IPS DF 4.7 (cell line): Measurements from ENCODE around the gene GJA5.
A peak's percentile ranks its signal among the peaks of the same experiment; 100 is the strongest.

ENCODE experiments used
- DNase-seq: peaks from one replicate; pipeline ENCODE4 v3.0.0-alpha.2; 2013; ENCODE audit warnings: low spot score; ENCODE audit errors: extremely low read depth

GJA5 gene

GRCh38 chr1:147760481-147761260 lies at the start of gene GJA5:
Gene GJA5 (minus strand): TSS chr1:147760602. CDS start chr1:147759238, 1,364 bp downstream.
- no peak for DNase-seq

- no peak for DNase-seq
Observed at GRCh38 chr1:147809236-147809635, 48.8 kb upstream of the GJA5 start.

DNA sequence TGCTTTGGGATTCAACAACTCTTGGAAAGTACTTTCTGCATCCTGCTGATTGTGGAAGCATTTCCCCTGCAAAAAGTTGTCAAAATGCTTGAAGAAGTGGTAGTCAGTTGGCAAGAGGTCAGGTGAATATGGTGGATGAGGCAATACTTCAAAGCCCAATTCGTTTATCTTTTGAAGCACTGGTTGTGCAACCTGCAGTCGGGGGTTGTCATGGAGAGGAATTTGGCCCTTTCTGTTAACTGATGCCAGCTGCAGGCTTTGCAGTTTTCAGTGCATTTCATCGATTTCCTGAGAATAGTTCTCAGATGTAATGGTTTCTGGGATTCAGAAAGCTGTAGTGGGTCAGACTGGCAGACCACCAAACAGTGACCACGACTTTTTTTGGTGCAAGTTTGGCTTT lies 47.6 kb upstream of the GJA5 start:
- DNase-seq, result no peak

DNA sequence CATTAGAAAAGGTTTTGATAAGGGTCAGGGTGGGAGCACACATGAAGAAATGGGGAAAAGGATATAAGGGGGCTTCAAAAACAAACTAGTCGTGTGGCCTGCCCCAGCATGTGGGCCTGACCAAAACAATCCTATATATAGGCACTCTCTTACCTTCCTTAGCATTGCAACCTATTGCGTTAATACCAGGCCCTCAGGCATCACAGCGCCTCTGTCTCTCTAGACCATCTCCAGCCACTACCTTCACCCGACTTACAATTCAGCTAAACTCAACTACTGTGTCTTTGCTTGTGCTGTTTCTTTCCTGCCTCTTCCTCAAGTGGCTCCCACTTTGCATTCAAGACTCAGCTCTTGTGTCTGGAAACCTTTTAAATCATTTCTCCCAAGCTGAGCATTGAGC lies 47.0 kb upstream of the GJA5 start:
- DNase-seq, result no peak

DNA sequence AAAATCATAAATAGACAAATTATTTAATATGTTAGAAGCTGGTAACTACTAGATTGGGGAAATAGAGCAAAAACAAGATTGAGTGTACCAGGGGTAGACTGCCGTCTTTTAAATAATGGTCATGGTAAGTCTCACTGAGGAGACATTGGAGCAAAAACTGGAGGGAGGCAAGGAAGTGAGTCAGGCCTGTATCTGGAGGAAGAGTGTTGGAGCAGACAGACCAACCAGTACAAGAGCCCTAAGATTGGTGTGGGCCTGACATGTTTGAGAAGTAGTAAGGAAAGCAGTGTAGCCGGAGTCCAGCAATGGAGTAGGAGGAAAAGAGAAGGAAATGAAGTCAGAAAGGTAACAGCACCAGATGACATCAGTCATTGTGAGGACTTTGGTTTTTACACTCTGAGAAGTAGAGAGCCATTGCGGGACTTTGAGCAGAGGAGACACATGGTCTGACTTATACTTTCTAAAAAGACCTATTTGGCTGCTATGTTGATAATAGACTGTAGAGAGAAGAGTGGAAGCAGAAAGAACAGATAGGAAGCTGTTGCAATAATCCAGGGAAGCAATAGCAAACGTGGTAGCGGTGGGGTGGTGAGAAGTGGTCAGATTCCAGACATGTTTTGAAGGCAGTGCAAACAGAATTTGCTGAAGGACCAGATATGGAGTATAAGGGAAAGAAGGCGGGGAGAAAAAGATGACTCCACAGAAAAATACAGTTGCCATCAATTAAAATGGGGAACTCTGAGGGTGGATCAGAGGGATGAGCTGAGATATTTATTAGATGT lies 44.7 kb upstream of the GJA5 start:
- DNase-seq, result no peak

DNA sequence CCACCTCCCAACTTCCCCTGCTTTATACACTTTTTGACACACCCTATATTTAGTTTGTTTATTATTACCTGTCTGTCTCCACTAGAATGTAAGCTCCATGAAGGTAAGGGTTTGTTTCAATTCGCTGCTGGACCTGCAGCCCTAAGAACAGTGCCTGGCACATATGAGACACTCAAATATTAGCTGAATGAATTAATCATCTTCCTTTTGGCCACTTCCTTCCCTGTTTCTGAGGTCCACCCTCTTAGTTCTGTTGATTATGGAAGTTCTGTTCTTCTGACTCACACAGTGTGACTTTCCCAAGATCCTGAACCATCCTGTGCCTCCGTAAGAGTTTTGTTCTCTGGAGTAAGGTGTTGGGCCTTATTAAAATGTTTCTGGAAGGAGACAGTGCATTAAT lies 40.4 kb upstream of the GJA5 start:
- DNase-seq, result no peak

DNA sequence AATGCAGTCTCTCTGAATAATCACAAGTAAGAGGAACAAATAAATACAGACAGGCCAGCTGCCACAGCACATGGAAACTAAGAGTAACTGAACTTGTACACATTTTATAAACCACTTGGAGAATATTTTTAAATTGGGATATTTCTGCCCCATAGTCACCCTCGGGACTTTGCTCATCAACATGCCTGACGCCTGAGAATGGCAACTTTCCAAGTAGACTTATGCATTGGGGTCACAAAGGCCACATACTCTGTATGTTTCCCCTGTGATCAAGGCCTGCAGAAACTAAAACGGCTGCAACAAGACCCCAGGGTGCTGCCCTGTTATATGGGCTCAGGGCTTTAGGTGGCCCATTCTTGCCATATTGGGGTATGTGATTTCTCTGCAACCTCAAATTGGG lies 38.3 kb upstream of the GJA5 start:
- no peak for DNase-seq

DNA sequence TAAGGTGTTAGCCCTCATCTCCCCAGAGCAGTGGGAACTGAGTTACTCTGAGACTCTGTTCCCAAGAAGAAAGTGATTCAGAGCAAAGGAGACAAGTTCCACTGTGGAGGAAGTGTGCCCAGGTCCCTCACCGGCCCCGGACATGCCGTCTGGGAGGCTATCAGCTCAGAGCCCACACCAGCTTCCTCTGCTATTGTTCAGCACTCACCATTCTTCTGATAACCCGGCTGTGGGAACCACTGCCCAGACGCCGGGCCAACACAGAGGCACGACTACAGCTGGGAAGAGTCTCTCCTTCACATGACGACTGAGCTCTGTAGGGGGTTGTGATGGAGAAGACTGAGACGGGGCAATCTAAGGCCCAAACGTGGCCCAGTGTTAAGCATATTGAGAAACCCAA lies 34.2 kb upstream of the GJA5 start:
- DNase-seq, result no peak

DNA sequence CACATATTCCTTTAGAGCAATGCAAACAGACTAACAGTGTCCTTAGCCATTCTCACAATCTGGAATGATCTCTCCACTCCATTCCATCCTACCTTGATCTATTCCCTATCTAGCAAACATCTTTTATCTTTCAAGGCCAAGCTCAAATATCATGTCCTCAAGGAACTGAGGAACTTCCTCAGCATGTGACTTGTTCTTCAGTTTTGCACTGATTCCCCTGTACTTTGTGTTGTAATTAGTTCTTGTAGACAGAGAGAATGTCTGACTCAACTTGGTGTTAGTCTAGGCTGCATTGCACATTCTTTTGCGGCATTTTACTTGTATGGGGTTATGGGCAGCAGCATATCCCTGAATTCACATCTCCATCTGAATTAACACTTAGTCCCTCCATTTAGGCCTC lies 31.5 kb upstream of the GJA5 start:
- DNase-seq, result no peak

- DNase-seq, result no peak
Observed at GRCh38 chr1:147787765-147788164, 27.4 kb upstream of the GJA5 start.

DNA sequence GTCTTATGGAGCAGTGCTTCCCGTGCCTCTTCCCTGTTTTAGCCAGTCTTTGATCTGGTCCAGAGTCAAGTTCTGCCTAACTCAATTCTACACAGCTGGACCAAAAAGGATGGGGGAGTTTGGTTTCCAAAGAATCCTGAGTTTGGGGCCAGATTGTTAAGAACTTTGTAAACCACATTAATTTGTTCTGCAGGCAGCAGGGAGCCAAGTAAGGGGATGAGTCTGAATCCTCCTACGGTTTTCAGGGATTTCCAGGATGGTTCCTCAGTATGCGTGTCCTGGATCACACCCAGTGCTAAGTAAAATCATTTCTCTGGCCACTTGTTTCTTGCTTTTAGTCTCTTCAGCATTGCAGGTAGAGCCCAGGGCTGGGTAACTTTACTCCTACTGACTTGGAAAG lies 26.1 kb upstream of the GJA5 start:
- no peak for DNase-seq

DNA sequence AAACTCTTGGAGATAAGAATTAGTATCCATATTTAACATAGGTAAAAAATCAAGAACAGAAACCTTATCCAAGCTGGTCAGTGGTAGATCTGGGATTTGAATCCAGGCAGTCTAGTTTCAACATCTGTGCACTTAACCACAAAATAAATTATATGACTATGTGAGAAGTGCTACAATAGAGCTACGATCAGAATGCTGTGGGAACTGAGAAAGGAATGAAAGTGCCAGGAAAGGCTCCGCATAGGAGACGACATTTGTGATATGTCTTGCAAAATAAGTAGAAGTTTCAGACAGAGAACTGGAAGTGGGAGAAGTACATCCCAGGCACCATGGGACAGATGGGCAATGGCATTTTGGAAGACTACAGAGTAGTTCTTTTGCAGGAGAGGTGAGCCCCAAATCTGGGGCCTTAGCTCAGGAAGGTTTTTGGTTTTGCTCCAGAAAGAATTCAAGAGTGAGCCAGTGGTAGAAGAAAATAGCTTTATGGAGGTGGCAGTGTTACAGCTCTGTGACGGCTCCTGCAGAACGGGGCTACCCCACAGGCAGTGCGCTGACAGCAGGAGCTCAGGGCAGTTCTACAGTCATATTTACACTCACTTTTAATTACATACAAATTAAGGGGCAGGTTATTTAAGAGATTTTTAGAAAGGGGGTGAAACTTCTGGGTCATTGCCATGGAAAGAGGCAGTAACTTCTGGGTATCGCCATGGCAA lies 25.5 kb upstream of the GJA5 start:
- no peak for DNase-seq

DNA sequence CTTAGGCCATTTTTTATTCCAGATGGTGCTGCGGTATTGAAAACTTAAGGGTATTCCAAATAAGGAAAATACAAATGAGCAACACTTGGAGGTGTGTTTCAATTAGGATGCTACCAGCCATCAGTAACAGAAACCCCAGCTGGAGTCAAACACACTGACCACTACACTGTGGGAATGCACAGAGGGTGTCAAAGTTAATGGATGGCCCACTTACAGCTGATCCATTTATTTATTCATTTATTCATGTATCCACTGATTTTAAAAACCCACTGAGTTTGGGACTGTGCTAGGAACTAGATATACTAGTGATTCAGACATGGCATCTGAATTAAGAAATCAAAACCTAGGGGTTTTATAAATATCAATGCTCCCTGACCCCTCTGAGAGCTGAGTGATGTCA lies 24.5 kb upstream of the GJA5 start:
- no peak for DNase-seq

DNA sequence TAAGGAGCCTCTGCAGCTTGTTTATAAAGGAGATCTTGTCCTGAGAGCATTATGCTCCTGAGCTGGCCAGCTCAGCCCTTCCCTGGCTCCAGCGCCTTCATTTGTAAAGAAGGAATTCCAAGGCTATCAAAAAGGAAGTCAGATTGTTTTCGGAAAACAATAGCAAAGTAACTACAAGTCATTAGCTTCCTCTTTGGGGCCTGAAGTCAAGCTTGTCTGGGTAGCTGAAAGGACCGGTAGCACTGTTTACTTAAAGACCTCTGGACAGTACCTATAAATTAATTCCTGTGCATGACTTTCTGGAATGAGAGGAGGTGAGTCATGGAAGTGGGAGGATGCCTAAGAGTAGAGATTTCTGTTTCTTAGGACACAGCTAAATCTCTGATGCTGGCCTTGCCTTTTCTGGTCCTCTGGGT lies 20.7 kb upstream of the GJA5 start:
- peak; percentile 14 for DNase-seq

DNA sequence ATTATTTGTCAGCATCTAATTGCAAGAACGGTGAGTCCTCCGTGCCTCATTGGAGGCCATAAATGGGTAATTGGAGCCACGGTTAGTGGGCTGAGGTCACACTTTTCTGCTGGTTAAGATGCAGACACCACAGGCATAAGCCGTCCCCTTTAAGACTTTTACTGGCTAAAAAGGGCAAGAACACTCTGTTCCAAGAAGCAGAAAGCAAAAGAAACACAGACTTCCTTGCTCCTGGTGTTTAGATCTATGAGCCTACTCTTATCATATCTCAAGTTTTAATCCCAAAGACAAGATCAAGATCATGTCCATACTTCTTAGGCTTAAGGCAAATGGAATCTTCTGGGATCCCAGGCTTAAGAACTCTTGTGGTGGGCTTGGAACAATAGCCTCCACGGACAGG lies 17.3 kb upstream of the GJA5 start:
- DNase-seq, result no peak

- no peak for DNase-seq
Observed at GRCh38 chr1:147773215-147773715, 12.9 kb upstream of the GJA5 start.

DNA sequence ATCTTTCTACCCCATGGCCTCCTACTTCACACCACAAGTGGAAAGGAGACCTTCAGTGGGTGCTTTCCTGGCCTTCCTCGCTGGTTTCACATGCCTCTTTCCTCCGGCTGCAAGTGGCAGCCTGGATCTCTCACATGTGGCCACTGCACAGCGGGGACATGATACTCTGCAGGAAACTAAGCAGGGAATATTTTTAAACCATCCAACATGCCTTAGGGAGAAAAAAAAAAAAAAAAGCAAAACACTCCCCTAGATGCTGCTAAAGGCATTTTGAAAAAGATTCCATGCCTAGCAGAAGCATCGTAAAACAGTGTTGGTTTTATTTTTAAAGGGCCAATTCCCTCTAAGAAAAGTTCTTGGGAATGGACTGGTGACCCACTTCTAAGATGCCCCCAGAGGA lies 12.2 kb upstream of the GJA5 start:
- no peak for DNase-seq

GRCh38 chr1:147771226-147772125 lies 11.1 kb upstream of the GJA5 start:
- DNase-seq, result no peak

GRCh38 chr1:147769106-147769505 lies 8.7 kb upstream of the GJA5 start:
- no peak for DNase-seq

- no peak for DNase-seq
Observed at GRCh38 chr1:147768582-147768981, 8.2 kb upstream of the GJA5 start.

DNA sequence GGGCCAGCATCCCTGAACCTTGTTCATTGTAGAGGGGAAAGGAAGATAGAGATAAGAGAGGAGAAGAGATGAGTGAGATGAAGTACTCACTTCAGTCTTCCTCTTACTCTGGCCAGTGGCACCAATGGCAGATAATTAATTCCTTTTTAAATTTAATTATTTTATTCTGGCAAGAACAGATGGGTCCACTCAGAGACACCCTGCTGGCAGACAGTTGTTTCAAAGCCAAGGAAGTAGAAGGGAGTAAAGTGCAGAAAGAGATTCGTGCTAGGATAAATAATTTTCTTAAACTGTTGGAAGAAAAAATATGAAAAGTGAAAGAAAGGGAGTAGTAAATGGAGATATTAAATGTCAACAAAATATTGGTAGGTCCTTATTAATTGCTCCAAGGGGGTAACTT lies 7.7 kb upstream of the GJA5 start:
- no peak for DNase-seq
